IMR-90 (cell line): ENCODE results near the gene CAPZA2.

ENCODE experiments used
- CHD1 ChIP-seq: IDR thresholded peaks from 2 replicates; pipeline ENCODE4 v1.6.1; 2012; ENCODE audit warnings: low read depth, low read length, improper control_type of control experiment
- CTCF ChIP-seq: conservative IDR thresholded peaks from 2 replicates; pipeline ENCODE4 v1.5.1; 2012; ENCODE audit warnings: mild to moderate bottlenecking, low read depth, low read length, improper control_type of control experiment
- MAFK ChIP-seq: IDR thresholded peaks from 2 replicates; pipeline ENCODE4 v1.6.1; 2012; ENCODE audit warnings: low read depth, low read length, improper control_type of control experiment
- MAZ ChIP-seq: IDR thresholded peaks from 2 replicates; pipeline ENCODE4 v1.6.1; 2012; ENCODE audit warnings: low read depth, mild to moderate bottlenecking, low read length, improper control_type of control experiment, moderate library complexity, borderline replicate concordance
- MXI1 ChIP-seq: IDR thresholded peaks from 2 replicates; pipeline ENCODE4 v1.6.1; 2012; ENCODE audit warnings: low read depth, mild to moderate bottlenecking, low read length, moderate library complexity, borderline replicate concordance
- POLR2A ChIP-seq: IDR thresholded peaks from 2 replicates; pipeline ENCODE4 v1.6.1; 2012; ENCODE audit warnings: mild to moderate bottlenecking, low read depth, low read length
- RAD21 ChIP-seq: IDR thresholded peaks from 2 replicates; pipeline ENCODE4 v1.6.1; 2012; ENCODE audit warnings: low read length, improper control_type of control experiment
- RCOR1 ChIP-seq: IDR thresholded peaks from 2 replicates; pipeline ENCODE4 v1.6.1; 2012; ENCODE audit warnings: mild to moderate bottlenecking, low read length, improper control_type of control experiment; ENCODE audit not compliant: insufficient replicate concordance
- RFX5 ChIP-seq: IDR thresholded peaks from 2 replicates; pipeline ENCODE4 v1.8.0; 2012; ENCODE audit warnings: low read depth, mild to moderate bottlenecking, low read length, moderate library complexity
- SMC3 ChIP-seq: fragments of 150-350 bp; IDR thresholded peaks from 2 replicates; pipeline ENCODE4 v1.6.1; 2016; ENCODE audit warnings: low read depth, mild to moderate bottlenecking, antibody characterized with exemption, low read length, moderate library complexity
- USF2 ChIP-seq: fragments of 150-350 bp; IDR thresholded peaks from 2 replicates; pipeline ENCODE4 v1.6.1; 2017; ENCODE audit warnings: mild to moderate bottlenecking, antibody characterized with exemption, low read length, low read depth

- TF ChIP-seq USF2: no peak
- TF ChIP-seq CTCF: no peak
- TF ChIP-seq SMC3: no peak
- no peak for TF ChIP-seq RCOR1
- no peak for TF ChIP-seq RAD21
- no peak for TF ChIP-seq POLR2A
- TF ChIP-seq MAFK: no peak
- TF ChIP-seq RFX5: no peak
- TF ChIP-seq MAZ: no peak
- TF ChIP-seq MXI1: no peak
- TF ChIP-seq CHD1: no peak
Observed at GRCh38 chr7:116834815-116835504, 27.4 kb upstream of the CAPZA2 start.
